HG03442 (cell line): ENCODE data around the gene DCLRE1A.

Source experiments
- ATAC-seq: cut with Tn5 transposase; IDR thresholded peaks from one replicate; pipeline ENCODE4 v1.9.1; 2021; ENCODE audit warnings: mild to moderate bottlenecking, moderate library complexity; ENCODE audit not compliant: unreplicated experiment

DCLRE1A gene

DNA sequence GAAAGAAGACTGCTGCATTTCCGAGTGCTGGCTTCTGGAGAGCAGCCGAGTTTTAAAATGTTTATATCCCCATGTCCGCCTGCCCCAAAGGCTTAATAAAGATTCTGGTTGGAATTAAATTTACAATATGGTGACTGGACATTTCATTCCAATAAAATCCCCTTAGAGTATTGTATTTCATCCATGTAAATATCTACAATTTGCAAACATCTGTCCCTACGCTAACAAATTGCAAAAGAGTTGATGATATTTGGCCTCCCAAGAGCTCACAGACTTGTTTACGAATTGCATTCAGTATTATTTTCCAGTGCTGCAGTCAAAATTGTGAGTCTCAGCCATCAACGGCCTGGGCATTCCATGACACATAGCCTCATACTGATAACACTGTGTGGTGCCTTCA lies 52.3 kb downstream of the DCLRE1A start:
- no peak for ATAC-seq

DNA sequence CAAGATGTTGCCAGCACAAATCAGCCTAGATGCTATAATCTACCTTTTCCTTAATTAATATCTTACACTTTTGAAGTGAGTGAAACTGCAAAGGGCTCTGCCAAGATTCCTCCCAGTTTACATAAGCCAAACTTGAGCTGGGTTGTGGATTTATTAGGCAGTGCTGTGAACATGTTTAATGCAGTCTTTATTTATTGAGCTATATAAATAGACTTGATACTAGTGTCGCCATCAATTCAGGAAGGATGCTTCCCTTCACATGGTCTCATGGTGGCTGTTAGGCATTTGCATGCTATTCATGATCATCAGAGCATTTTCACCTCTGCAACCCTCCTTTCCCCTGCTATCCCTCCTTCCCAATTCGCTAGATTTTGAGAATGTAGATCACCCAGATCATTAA lies 62.2 kb downstream of the DCLRE1A start:
- no peak for ATAC-seq

- ATAC-seq: peak; percentile 80
Measured at GRCh38 chr10:113788604-113789083, 65.2 kb downstream of the DCLRE1A start.
